Breast epithelium (tissue), 4 donors: Measurements from ENCODE around the gene SLC25A20. TPM values are rescaled to one million over a fixed set of nuclear protein-coding genes. Genes with fewer than 3 reads are reported as not detected.

Source experiments
- DNase-seq, 2 donors: peaks; one replicate each; pipeline ENCODE4 v3.0.0-alpha.2; 2019; ENCODE audit warnings: low spot score in 2 of 2
- H3K27ac ChIP-seq, 2 donors: fragments of 200-600 bp; sonication (generic) in 1 of 2; one replicate each; pipeline ENCODE4 v1.5.1; 2016 to 2019; ENCODE audit warnings: mild to moderate bottlenecking in 1 of 2
- H3K27me3 ChIP-seq, 2 donors: fragments of 200-600 bp; sonication (generic) in 1 of 2; one replicate each; pipeline versions ENCODE4 v1.5.1 to v1.6.0; 2017 to 2019; ENCODE audit warnings: control low read depth in 1 of 2, mild to moderate bottlenecking in 1 of 2
- H3K36me3 ChIP-seq: fragments of 200-600 bp; one replicate; pipeline ENCODE4 v1.5.1; 2019
- H3K4me1 ChIP-seq, 2 donors: fragments of 200-600 bp; sonication (generic); one replicate each; pipeline ENCODE4 v1.5.1; 2016 to 2019; ENCODE audit warnings: control low read depth in 1 of 2
- H3K4me3 ChIP-seq, 3 donors: fragments of 200-600 bp; sonication (generic); 1 replicate in 2 of 3; 2 replicates in 1 of 3; pipeline ENCODE4 v1.5.1; 2016 to 2019; ENCODE audit warnings: mild to moderate bottlenecking in 3 of 3, moderate library complexity in 2 of 3
- H3K9me3 ChIP-seq, 2 donors: fragments of 200-600 bp; sonication (generic) in 1 of 2; one replicate each; pipeline ENCODE4 v1.5.1; 2016 to 2019; ENCODE audit warnings: control low read depth in 1 of 2
- POLR2A ChIP-seq: fragments of 450-650 bp; IDR thresholded peaks from one replicate; pipeline ENCODE4 v1.6.1; 2016; ENCODE audit warnings: antibody characterized with exemption, mild to moderate bottlenecking, moderate library complexity
- POLR2AphosphoS5 ChIP-seq, 3 donors: sonication (generic); formaldehyde crosslinking; IDR thresholded peaks; one replicate each; pipeline ENCODE4 v1.6.1; 2017; ENCODE audit warnings: antibody characterized with exemption in 3 of 3
- intact Hi-C: fragments of 100-400 bp; cut with DNase I; formaldehyde crosslinking; loops from one replicate; pipeline ENCODE4 v1.15.1; 2023; ENCODE audit warnings: low total_unique reads
- total RNA-seq, 3 donors: library from RNA; depleted of rRNA; stranded (reverse); fragments of >200 nt; gene quantifications; one replicate each; pipeline ENCODE4 v1.1.0, GENCODE V29; 2016
- TF ChIP-seq, protein P1 (sequence below), 3 donors: fragments of 450-650 bp; IDR thresholded peaks; one replicate each; pipeline ENCODE4 v1.5.1; 2016 to 2017; ENCODE audit warnings: antibody characterized with exemption in 3 of 3, mild to moderate bottlenecking in 3 of 3, moderate library complexity in 3 of 3

The SLC25A20 gene
- total RNA-seq, 3 donors from 2014 or later, result 24.7 to 37.3 (median 30.2) TPM

DNA sequence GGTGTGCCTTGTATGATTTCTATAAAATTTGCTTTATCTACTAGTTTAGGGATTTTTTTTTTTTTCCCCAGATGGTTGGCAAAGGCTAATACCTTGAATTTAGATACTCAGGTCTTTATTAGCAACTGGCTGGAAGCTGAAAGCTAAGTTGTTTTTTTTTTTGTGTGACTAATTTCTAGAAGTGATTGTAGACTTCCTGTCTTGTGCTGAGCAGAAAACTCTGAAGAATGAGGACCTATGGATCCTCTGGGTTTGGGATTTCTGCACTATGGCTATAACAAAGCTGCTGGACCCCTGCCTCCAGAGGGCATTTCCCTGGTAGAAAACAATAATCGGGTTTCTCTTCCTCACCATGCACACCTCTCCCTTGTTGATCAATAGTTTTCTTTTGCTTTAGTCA is 30.0 kb upstream of the SLC25A20 start:
- TF ChIP-seq POLR2A (no peak), POLR2AphosphoS5 (IDR thresholded peaks at IDR 0.05) (no peak)
- TF ChIP-seq, protein P1, sequence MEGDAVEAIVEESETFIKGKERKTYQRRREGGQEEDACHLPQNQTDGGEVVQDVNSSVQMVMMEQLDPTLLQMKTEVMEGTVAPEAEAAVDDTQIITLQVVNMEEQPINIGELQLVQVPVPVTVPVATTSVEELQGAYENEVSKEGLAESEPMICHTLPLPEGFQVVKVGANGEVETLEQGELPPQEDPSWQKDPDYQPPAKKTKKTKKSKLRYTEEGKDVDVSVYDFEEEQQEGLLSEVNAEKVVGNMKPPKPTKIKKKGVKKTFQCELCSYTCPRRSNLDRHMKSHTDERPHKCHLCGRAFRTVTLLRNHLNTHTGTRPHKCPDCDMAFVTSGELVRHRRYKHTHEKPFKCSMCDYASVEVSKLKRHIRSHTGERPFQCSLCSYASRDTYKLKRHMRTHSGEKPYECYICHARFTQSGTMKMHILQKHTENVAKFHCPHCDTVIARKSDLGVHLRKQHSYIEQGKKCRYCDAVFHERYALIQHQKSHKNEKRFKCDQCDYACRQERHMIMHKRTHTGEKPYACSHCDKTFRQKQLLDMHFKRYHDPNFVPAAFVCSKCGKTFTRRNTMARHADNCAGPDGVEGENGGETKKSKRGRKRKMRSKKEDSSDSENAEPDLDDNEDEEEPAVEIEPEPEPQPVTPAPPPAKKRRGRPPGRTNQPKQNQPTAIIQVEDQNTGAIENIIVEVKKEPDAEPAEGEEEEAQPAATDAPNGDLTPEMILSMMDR (IDR thresholded peaks at IDR 0.05), result no peak
- intact Hi-C loops, result no loop called here
- H3K36me3 ChIP-seq, result peaks cover 4% of the 10 kb centered on the region
- H3K4me3 ChIP-seq, result no peak overlapping the region
- H3K9me3 ChIP-seq, result no peaks in the 10 kb centered on the region
- no peak for DNase-seq
- no peaks in the 10 kb centered on the region for H3K4me1 ChIP-seq
- no peaks in the 10 kb centered on the region for H3K27me3 ChIP-seq
- no peak overlapping the region for H3K27ac ChIP-seq

- no peak overlapping the region for H3K27ac ChIP-seq
- no peak for TF ChIP-seq POLR2AphosphoS5 (IDR thresholded peaks at IDR 0.05)
- TF ChIP-seq, protein P1 (IDR thresholded peaks at IDR 0.05), result no peak
- TF ChIP-seq POLR2A, result no peak
Measured at GRCh38 chr3:48927928-48928327, 29.2 kb upstream of the SLC25A20 start.

GRCh38 chr3:48926425-48927392 is 28.0 kb upstream of the SLC25A20 start:
- intact Hi-C loops, result no loop called here
- DNase-seq, result no peak
- no peak overlapping the region for H3K27ac ChIP-seq
- no peaks in the 10 kb centered on the region for H3K27me3 ChIP-seq
- no peak overlapping the region for H3K4me3 ChIP-seq
- H3K4me1 ChIP-seq, result no peaks in the 10 kb centered on the region
- TF ChIP-seq, protein P1 (IDR thresholded peaks at IDR 0.05), result no peak
- H3K36me3 ChIP-seq, result peaks cover 4% of the 10 kb centered on the region
- no peaks in the 10 kb centered on the region for H3K9me3 ChIP-seq

More at GRCh38 chr3:48927928-48928327, 29.2 kb upstream of the SLC25A20 start:
- no peak for DNase-seq
- H3K4me1 ChIP-seq, result no peaks in the 10 kb centered on the region
- no peaks in the 10 kb centered on the region for H3K9me3 ChIP-seq
- H3K4me3 ChIP-seq, result no peak overlapping the region
- H3K36me3 ChIP-seq, result peaks cover 4% of the 10 kb centered on the region
- no peaks in the 10 kb centered on the region for H3K27me3 ChIP-seq
- intact Hi-C loops, result no loop called here

DNA sequence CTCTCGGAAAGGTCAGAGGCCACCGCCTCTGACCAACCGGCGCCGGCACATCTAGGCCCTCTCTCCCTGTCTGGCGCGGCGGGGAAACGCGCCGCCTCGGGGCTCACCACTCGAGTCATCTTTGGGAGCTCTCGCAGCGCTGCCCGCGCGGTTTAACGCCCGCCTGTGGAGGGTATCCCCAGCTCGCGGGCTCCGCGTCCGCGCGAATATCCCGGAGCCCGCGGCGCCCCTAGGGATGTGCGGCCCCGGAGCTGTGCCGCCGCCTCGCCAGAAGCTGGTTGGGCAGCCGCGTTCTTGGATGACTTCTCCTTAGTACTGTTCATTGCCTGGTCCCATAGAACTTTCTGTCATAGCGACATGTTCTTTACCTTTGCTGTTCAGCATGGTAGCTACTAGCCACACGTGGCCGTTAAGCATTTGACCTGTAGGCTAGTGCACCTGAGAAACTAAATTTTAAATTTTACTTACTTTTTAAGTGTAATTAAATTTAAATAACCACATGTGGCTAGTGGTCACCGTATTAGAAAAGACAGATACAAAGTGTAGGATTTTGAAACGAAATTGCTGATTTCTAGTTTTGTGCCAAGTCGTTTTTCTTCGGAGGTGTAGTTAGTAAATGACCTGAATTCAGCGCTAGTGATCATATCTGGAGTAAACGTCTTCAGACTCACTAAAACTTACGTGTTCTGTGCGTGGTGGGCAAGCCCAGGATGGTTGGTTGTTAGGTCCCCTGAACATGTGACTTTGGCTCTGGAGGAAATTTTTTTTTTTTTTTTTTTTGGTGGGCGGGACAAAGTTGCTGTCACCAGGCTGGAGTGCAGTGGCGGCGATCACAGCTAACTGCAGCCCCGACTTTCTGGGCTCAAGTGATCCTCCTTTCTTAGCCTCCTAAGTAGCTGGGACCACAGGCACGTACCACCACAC is 20.8 kb upstream of the SLC25A20 start:
- intact Hi-C loops, result no loop called here
- H3K4me3 ChIP-seq, result peak overlapping the region; percentile 69 to 88 (median 88)
- no peaks in the 10 kb centered on the region for H3K36me3 ChIP-seq
- no peaks in the 10 kb centered on the region for H3K9me3 ChIP-seq
- DNase-seq, result no peak
- no peak for TF ChIP-seq POLR2A
- TF ChIP-seq POLR2AphosphoS5 (IDR thresholded peaks at IDR 0.05), result no peak
- TF ChIP-seq, protein P1 (IDR thresholded peaks at IDR 0.05), result no peak
- H3K27ac ChIP-seq, result peak overlapping the region; percentile 96 to 97
- no peaks in the 10 kb centered on the region for H3K4me1 ChIP-seq
- H3K27me3 ChIP-seq, result no peaks in the 10 kb centered on the region
